K562 (cell line): ENCODE measurements around the gene SLC17A6. TPM values are rescaled to one million over a fixed set of nuclear protein-coding genes. Genes with fewer than 3 reads are reported as not detected.

Experiments
- ATAC-seq: fragments of 200-7000 bp; cut with Tn5 transposase; 3 replicates; pipeline ENCODE4 v1.9.1; 2020; ENCODE audit warnings: moderate library complexity
- Bru-seq: library from RNA; stranded (reverse); fragments of 400-500 nt; gene quantifications from one replicate; lab custom pipeline; 2021; lab: Mats Ljungman, UMichigan
- BruChase-seq, 2 experiments: library from RNA; stranded (reverse); fragments of 400-500 nt; gene quantifications; one replicate each; lab custom pipeline; 2021; lab: Mats Ljungman, UMichigan
- BruUV-seq: library from RNA; stranded (reverse); fragments of 400-500 nt; replicated peaks from 2 replicates; lab custom pipeline; 2021; lab: Mats Ljungman, UMichigan
- CTCF ChIA-PET: fragments of 300-600 bp; formaldehyde crosslinking; extraction: SDS; loops from one replicate; lab custom pipeline; 2021; ENCODE audit warnings: low intra/inter-chr PET ratio; lab: Yijun Ruan, JAX
- POLR2A ChIA-PET: fragments of 300-600, 350-650 bp; sonication (Branson Sonifier 250); formaldehyde crosslinking; extraction: SDS; loops from one replicate; lab custom pipeline; 2021; ENCODE audit warnings: antibody characterized with exemption, inconsistent platforms; lab: Yijun Ruan, JAX
- DNase-seq, 4 experiments: peaks; one replicate each; pipeline versions ENCODE4 v3.0.0 to v3.0.0-alpha.2; 2011 to 2018; ENCODE audit warnings: low spot score in 3 of 4, mixed read lengths in 3 of 4; ENCODE audit errors: extremely low read depth in 1 of 4
- FAIRE-seq: peaks from 2 replicates; lab custom pipeline; 2011; peaks lifted over from hg19 to GRCh38; lab: Jason Lieb, UNC
- H2AFZ ChIP-seq: 2 replicates; pipeline ENCODE4 v1.6.0; 2011; ENCODE audit warnings: low read depth, low read length, control low read depth, inconsistent platforms
- H3K27ac ChIP-seq: fragments of 200-600 bp; 3 replicates; pipeline ENCODE4 v1.8.0; 2011; ENCODE audit warnings: low read depth, mild to moderate bottlenecking, control low read depth, inconsistent platforms, low read length, moderate library complexity, mixed read lengths; ENCODE audit errors: extremely low read depth
- H3K27me3 ChIP-seq, 2 experiments: fragments of 300-600 bp in 1 of 2; 2 replicates in 1 of 2; 3 replicates in 1 of 2; pipeline versions ENCODE4 v1.6.0 to v1.8.0; 2011; ENCODE audit warnings: inconsistent platforms in 2 of 2, low read length in 2 of 2, mild to moderate bottlenecking in 1 of 2, mixed read lengths in 1 of 2, moderate library complexity in 1 of 2; ENCODE audit not compliant: control insufficient read depth in 2 of 2, insufficient read depth in 2 of 2
- H3K36me3 ChIP-seq: fragments of 300-600 bp; 3 replicates; pipeline ENCODE4 v1.8.0; 2011; ENCODE audit warnings: mild to moderate bottlenecking, low read length, inconsistent platforms; ENCODE audit not compliant: control insufficient read depth, insufficient read depth
- H3K4me1 ChIP-seq, 2 experiments: fragments of 200-600 bp in 1 of 2; replicated peaks in 1 of 2; 2 replicates in 1 of 2; 3 replicates in 1 of 2; pipeline versions ENCODE4 v1.5.1 to v1.8.0; 2011; ENCODE audit warnings: inconsistent platforms in 2 of 2, low read length in 2 of 2, mild to moderate bottlenecking in 1 of 2, mixed read lengths in 1 of 2, moderate library complexity in 1 of 2; ENCODE audit not compliant: control insufficient read depth in 2 of 2, insufficient read depth in 2 of 2
- H3K4me2 ChIP-seq: 2 replicates; pipeline ENCODE4 v1.6.1; 2011; ENCODE audit warnings: low read length, control low read depth, inconsistent platforms, mixed read lengths; ENCODE audit not compliant: insufficient read depth
- H3K4me3 ChIP-seq: fragments of 200-600 bp; sonication (generic), shearing (Covaris generic); 2 replicates; pipeline ENCODE4 v1.5.1; 2016; ENCODE audit warnings: control low read depth, inconsistent platforms
- H3K79me2 ChIP-seq: fragments of 200-600 bp; 3 replicates; pipeline ENCODE4 v1.8.0; 2011; ENCODE audit warnings: low read length, inconsistent platforms; ENCODE audit not compliant: control insufficient read depth, insufficient read depth
- H3K9ac ChIP-seq, 2 experiments: 2 replicates each; pipeline versions ENCODE4 v1.6.0 to v1.6.1; 2011; ENCODE audit warnings: low read depth in 2 of 2, low read length in 2 of 2, control low read depth in 1 of 2, inconsistent platforms in 1 of 2, mild to moderate bottlenecking in 1 of 2, mixed read lengths in 1 of 2; ENCODE audit not compliant: insufficient read depth in 1 of 2
- H3K9me1 ChIP-seq: one replicate; pipeline ENCODE4 v1.6.0; 2011; ENCODE audit warnings: inconsistent platforms, mild to moderate bottlenecking, low read length, moderate library complexity; ENCODE audit not compliant: control insufficient read depth, insufficient read depth
- H3K9me3 ChIP-seq: replicated peaks from 2 replicates; pipeline ENCODE4 v1.5.1; 2011; ENCODE audit warnings: low read depth, low read length, inconsistent platforms; ENCODE audit not compliant: control insufficient read depth, insufficient read depth
- H4K20me1 ChIP-seq: replicated peaks from 2 replicates; pipeline ENCODE4 v1.6.1; 2011; ENCODE audit warnings: low read length, inconsistent platforms, mixed read lengths; ENCODE audit not compliant: control insufficient read depth, insufficient read depth
- EHMT2 ChIP-seq: fragments of 450-650 bp; IDR thresholded peaks from 2 replicates; pipeline ENCODE4 v1.6.1; 2018; ENCODE audit warnings: antibody characterized with exemption
- TCF7 ChIP-seq: sonication (generic); IDR thresholded peaks from 2 replicates; pipeline ENCODE4 v1.6.1; 2016; ENCODE audit warnings: antibody characterized with exemption, borderline replicate concordance
- ZNF280A ChIP-seq: fragments of 450-650 bp; IDR thresholded peaks from 2 replicates; pipeline ENCODE4 v1.6.1; 2018; ENCODE audit warnings: mild to moderate bottlenecking, low read depth; ENCODE audit not compliant: partially characterized antibody
- WGBS: fragments of 100-300 bp; shearing (Covaris generic); methylation state at CpG from one replicate; pipeline ENCODE4 v1.1.6; 2016; ENCODE audit warnings: low coverage, mixed read lengths; ENCODE audit not compliant: insufficient coverage; ENCODE audit errors: missing lambda C conversion rate; 5-methylcytosine and 5-hydroxymethylcytosine counted together
- in situ Hi-C: fragments of 300-500 bp; cut with MboI; formaldehyde crosslinking; loops from 4 replicates; pipeline ENCODE4 v1.15.0; 2018; ENCODE audit warnings: inconsistent platforms, mixed read lengths
- intact Hi-C: fragments of 100-400 bp; cut with micrococcal nuclease; formaldehyde crosslinking; loops from 2 replicates; pipeline ENCODE4 v1.14.2; 2022
- long read RNA-seq, 3 experiments: library from polyadenylated mRNA in 2 of 3; library from RNA in 1 of 3; unstranded in 2 of 3; stranded (forward) in 1 of 3; transcript quantifications; one replicate each; pipeline ENCODE4 v2.0.0, GENCODE V29; 2019 to 2022
- polyA minus RNA-seq, 3 experiments: library from RNA; depleted of rRNA, polyadenylated mRNA; stranded (reverse); fragments of >200 nt; gene quantifications; 2 replicates each; pipeline ENCODE4 v1.2.3, GENCODE V29; 2011
- polyA plus RNA-seq, 8 experiments: library from polyadenylated mRNA; depleted of rRNA in 4 of 8; stranded (reverse) in 5 of 8; unstranded in 3 of 8; fragments of >200 nt; fragmentation: Nextera tagmentation in 2 of 8; fragmentation: Illumina TruSeq in 1 of 8; extraction: Ambion mirVana in 2 of 8; extraction: Trizol in 1 of 8; gene quantifications; 2 replicates each; pipeline versions ENCODE4 v1.2.1 to v1.2.3, GENCODE V29; 2011 to 2014; ENCODE audit warnings: inconsistent platforms in 1 of 8, missing spikeins in 1 of 8
- total RNA-seq, 7 experiments: library from RNA; depleted of rRNA in 6 of 7; stranded (reverse); fragments of >200 nt in 6 of 7; fragmentation: Illumina TruSeq in 2 of 7; extraction: Trizol in 2 of 7; gene quantifications; 2 replicates each; pipeline versions ENCODE4 v1.2.1 to v1.2.3, GENCODE V29; 2011 to 2021; ENCODE audit warnings: low replicate concordance in 1 of 7

SLC17A6 gene
- not detected in 2 replicates for total RNA-seq (2011; cell fraction: chromatin; rRNA removed; ENCODE audit: low replicate concordance)
- total RNA-seq (2011; cell fraction: nucleolus; rRNA removed): not detected in 2 replicates
- not detected in 2 replicates for total RNA-seq (2011; cell fraction: nucleoplasm; rRNA removed)
- total RNA-seq (2014; rRNA removed): not detected in 2 replicates
- not detected in 2 replicates for total RNA-seq (2014; rRNA removed; fragmentation: Illumina TruSeq; extraction: Trizol)
- total RNA-seq (2015; rRNA removed; fragmentation: Illumina TruSeq; extraction: Trizol): not detected in 2 replicates
- not detected in 2 replicates for total RNA-seq (2021)
- polyA plus RNA-seq (2011; rRNA removed): not detected in 2 replicates
- polyA plus RNA-seq (2011; cell fraction: cytosol; rRNA removed): not detected in 2 replicates
- polyA plus RNA-seq (2011; cell fraction: nucleus; rRNA removed): not detected in 2 replicates
- 0.03 TPM in 1 of 2 replicates, not detected in the other for polyA plus RNA-seq (2012)
- not detected in 2 replicates for polyA plus RNA-seq (2014; fragmentation: Illumina TruSeq; extraction: Trizol)
- polyA plus RNA-seq (2014; fragmentation: Nextera tagmentation; extraction: Ambion mirVana): not detected
- polyA plus RNA-seq (2014; rRNA removed): not detected in 2 replicates
- polyA minus RNA-seq (2011; rRNA and poly(A)+ RNA removed): not detected in 2 replicates
- not detected in 2 replicates for polyA minus RNA-seq (2011; cell fraction: cytosol; rRNA and poly(A)+ RNA removed)
- not detected in 2 replicates for polyA minus RNA-seq (2011; cell fraction: nucleus; rRNA and poly(A)+ RNA removed)
- not detected for Bru-seq, nascent RNA
- percentile 3 among the genes with signal in this experiment for BruChase-seq, experiment 1, labeled RNA remaining after a 2-hour chase
- not detected for BruChase-seq, experiment 2, labeled RNA remaining after a 6-hour chase
- long read RNA-seq, experiment 1: 0 reads
- long read RNA-seq, experiment 2: 0 reads
- long read RNA-seq, experiment 3: 0 reads

GRCh38 chr11:22337596-22338485, at the start of gene SLC17A6:
TSS of gene SLC17A6 (plus strand) at chr11:22338381. CDS start at chr11:22338534, 153 bp downstream.
- no peak within 1 kb of the TSS for H2AFZ ChIP-seq
- intact Hi-C loops: loop anchor here (10.0 kb wide), 1 partner anchor 197 kb away; no protein-coding TSS in a partner anchor
- ChIA-PET CTCF (no interaction called here), POLR2A (no interaction called here)
- no peaks in the 10 kb centered on the region for H3K9me1 ChIP-seq
- H3K4me2 ChIP-seq: no peak within 1 kb of the TSS
- peak in 2 of 4 experiments; percentile 10 to 44 for DNase-seq
- no peaks in the 10 kb centered on the region for H3K9me3 ChIP-seq
- FAIRE-seq: no peak
- no peak within 1 kb of the TSS for H3K4me3 ChIP-seq
- ATAC-seq: peak; percentile 41; the same call in 2 of the 3 replicates
- BruUV-seq: no TSS peak
- H3K27ac ChIP-seq: no peak within 1 kb of the TSS
- no peaks in the 10 kb centered on the region for H4K20me1 ChIP-seq
- 0 out of 5 replicates have a peak, but pooled peaks cover 0 to 5% of the 10 kb centered on the region in 2 experiments for H3K4me1 ChIP-seq
- H3K36me3 ChIP-seq: no peaks in the 10 kb centered on the region
- no peak within 1 kb of the TSS for H3K9ac ChIP-seq
- H3K27me3 ChIP-seq: peaks cover 0 to 23% of the 10 kb centered on the region in 2 experiments; a peak in 2 of 5 replicates
- in situ Hi-C loops: loop anchor here (10.0 kb wide), 1 partner anchor 437 kb away; no protein-coding TSS in a partner anchor
- under 1% methylated on average over 28 of the region's 28 CpGs for WGBS
- no peaks in the 10 kb centered on the region for H3K79me2 ChIP-seq
- TF ChIP-seq EHMT2 (peak; percentile 90), ZNF280A (no peak), TCF7 (no peak)
